ENCODE data around the gene FLAD1.

FLAD1 gene

GRCh38 chr1:155017946-155018316 is 34.8 kb downstream of the FLAD1 start:
- DNase-seq (ENCODE audit: insufficient read length) (no peak), FAIRE-seq (no peak)
- TF ChIP-seq TAF1 (IDR thresholded peaks at IDR 0.05; ENCODE audit: borderline replicate concordance, low read depth, low read length), result no peak
- no peak for TF ChIP-seq POLR2A (IDR thresholded peaks at IDR 0.05; ENCODE audit: low read depth, low read length)
- no peak for TF ChIP-seq POLR2AphosphoS5 (IDR thresholded peaks at IDR 0.05; ENCODE audit: low read depth, low read length)

DNA sequence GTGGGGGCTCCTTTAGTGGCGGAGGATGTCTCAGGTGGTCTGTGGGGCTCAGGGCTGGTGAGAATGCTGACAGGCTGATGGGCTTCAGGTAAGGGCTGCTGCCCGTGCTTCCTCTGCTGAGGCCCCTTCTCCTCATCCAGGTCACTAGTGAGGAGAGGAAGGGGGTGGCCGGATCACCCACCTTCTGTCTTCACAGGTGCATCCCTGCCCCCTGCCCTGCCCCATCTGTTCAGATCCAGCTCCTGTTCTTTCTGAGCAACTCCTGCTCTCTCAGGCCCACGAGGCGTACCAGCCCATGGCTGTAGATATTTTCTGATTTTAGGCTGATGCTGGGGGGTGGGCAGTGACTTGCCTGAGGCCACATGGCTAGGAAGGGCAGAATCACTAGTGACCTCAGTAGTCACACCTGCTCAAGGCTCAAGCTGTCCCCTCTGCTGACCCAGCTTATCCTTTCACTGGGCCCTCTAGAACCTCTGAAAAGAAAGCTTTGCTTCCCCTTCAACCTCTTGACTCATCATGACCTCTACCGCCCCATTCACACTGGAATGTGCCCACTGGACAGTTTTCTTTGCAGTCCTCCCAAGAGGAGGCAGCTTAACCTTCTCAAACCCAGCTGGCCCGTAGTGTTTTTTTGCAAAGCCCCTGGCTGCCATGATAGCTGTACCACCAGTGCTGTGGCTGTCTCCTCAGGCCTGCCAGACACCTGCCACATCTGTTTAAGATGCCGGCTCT is 35.6 kb downstream of the FLAD1 start:
- no peak for DNase-seq (ENCODE audit: insufficient read length)
- TF ChIP-seq POLR2A (IDR thresholded peaks at IDR 0.05; ENCODE audit: low read depth, low read length) (no peak), TAF1 (IDR thresholded peaks at IDR 0.05; ENCODE audit: borderline replicate concordance, low read depth, low read length) (no peak), POLR2AphosphoS5 (IDR thresholded peaks at IDR 0.05; ENCODE audit: low read depth, low read length) (no peak)
- no peak for FAIRE-seq

DNA sequence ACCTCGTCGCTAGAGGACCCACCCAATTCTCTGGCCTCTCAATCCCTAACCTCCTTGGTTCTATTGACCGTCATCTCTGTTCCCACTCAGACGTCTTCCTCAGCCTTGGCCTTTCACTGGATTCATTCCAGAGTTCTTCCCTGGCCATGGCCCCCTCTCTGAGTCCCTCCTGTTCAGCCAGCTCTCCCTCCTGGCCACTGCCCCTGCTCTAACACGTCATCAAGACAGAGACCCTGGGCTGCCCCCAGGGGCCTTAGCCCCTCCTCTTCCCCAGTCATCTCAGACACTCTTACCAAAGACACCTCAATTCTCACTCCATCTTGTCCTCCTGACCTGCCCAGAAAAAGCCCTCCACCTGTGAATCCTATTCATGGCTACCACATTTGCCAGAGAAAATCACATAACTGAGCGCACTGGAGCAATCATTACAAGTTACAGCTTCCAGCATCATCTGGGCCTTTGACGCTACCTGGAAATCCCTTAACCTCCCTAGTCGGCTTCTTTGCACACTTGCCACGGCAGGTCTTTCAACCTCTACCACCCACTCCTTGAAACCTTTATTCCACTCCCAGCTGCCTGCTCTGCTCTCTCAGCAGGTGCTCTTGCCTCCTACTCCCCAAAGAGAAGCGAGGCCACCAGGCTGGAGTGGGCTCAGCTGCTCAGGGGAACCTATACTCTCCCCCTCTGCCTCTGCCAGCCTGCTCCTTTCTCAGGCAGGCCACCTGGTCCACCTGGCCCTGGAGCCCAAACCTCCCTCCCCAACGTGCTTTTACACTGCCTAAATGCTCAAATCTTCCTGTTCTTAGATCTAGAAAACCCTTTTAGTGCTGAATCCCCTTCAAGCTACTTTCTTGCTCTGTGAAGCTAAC is 36.5 kb downstream of the FLAD1 start:
- FAIRE-seq (no peak), DNase-seq (ENCODE audit: insufficient read length) (no peak)
- TF ChIP-seq POLR2AphosphoS5 (IDR thresholded peaks at IDR 0.05; ENCODE audit: low read depth, low read length) (no peak), POLR2A (IDR thresholded peaks at IDR 0.05; ENCODE audit: low read depth, low read length) (no peak), TAF1 (IDR thresholded peaks at IDR 0.05; ENCODE audit: borderline replicate concordance, low read depth, low read length) (no peak)

GRCh38 chr1:155022136-155022926 is 39.2 kb downstream of the FLAD1 start:
- no peak for DNase-seq (ENCODE audit: insufficient read length)
- no peak for FAIRE-seq
- no peak for TF ChIP-seq TAF1 (IDR thresholded peaks at IDR 0.05; ENCODE audit: borderline replicate concordance, low read depth, low read length)
- TF ChIP-seq POLR2A (IDR thresholded peaks at IDR 0.05; ENCODE audit: low read depth, low read length), result no peak
- TF ChIP-seq POLR2AphosphoS5 (IDR thresholded peaks at IDR 0.05; ENCODE audit: low read depth, low read length), result no peak

DNA sequence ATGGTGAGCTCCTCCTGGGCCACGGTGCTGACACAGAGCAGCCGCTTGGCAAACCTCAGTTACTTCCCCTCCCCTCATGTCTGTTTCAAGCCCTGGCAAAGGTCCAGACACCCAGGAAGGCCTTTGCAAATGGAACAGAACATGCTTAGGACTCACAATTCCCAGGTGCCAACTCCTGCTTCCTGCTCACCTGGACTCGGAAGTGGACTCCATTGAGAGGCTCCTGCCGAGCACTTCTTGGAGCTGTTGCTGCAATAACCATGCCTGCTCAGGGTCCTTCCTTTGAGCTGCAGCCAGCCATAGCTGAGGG is 39.7 kb downstream of the FLAD1 start:
- TF ChIP-seq POLR2AphosphoS5 (IDR thresholded peaks at IDR 0.05; ENCODE audit: low read depth, low read length) (no peak), TAF1 (IDR thresholded peaks at IDR 0.05; ENCODE audit: borderline replicate concordance, low read depth, low read length) (no peak), POLR2A (IDR thresholded peaks at IDR 0.05; ENCODE audit: low read depth, low read length) (no peak)
- DNase-seq (ENCODE audit: insufficient read length) (no peak), FAIRE-seq (no peak)

GRCh38 chr1:155023627-155024026 is 40.5 kb downstream of the FLAD1 start:
- FAIRE-seq, result no peak
- DNase-seq (ENCODE audit: insufficient read length), result no peak
- TF ChIP-seq POLR2A (IDR thresholded peaks at IDR 0.05; ENCODE audit: low read depth, low read length) (no peak), TAF1 (IDR thresholded peaks at IDR 0.05; ENCODE audit: borderline replicate concordance, low read depth, low read length) (no peak), POLR2AphosphoS5 (IDR thresholded peaks at IDR 0.05; ENCODE audit: low read depth, low read length) (no peak)

GRCh38 chr1:155024315-155024714 is 41.2 kb downstream of the FLAD1 start:
- no peak for FAIRE-seq
- DNase-seq (ENCODE audit: insufficient read length), result no peak
- no peak for TF ChIP-seq POLR2AphosphoS5 (IDR thresholded peaks at IDR 0.05; ENCODE audit: low read depth, low read length)
- no peak for TF ChIP-seq POLR2A (IDR thresholded peaks at IDR 0.05; ENCODE audit: low read depth, low read length)
- no peak for TF ChIP-seq TAF1 (IDR thresholded peaks at IDR 0.05; ENCODE audit: borderline replicate concordance, low read depth, low read length)

DNA sequence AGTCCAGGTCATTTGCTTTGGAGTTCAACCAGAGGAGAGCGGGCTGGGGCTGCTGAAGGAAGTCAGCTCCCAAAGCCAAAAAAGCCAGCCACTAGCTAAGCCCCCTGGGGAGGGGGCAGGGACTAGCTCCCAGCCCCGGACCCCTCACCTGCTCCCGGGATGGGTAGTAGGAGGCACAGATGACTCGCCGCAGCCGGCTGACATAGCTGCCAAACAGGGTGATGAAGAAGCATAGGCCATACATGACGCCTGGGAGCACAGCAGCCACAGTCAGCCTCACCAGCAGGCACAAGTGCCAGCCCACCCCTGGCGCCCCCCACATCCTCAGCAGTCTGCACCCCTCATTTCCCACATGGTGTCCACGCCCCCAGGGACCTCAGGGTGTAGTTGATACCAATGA is 43.0 kb downstream of the FLAD1 start:
- DNase-seq (ENCODE audit: insufficient read length) (no peak), FAIRE-seq (no peak)
- TF ChIP-seq POLR2AphosphoS5 (IDR thresholded peaks at IDR 0.05; ENCODE audit: low read depth, low read length) (no peak), TAF1 (IDR thresholded peaks at IDR 0.05; ENCODE audit: borderline replicate concordance, low read depth, low read length) (no peak), POLR2A (IDR thresholded peaks at IDR 0.05; ENCODE audit: low read depth, low read length) (no peak)

- FAIRE-seq, result no peak
- TF ChIP-seq TAF1 (IDR thresholded peaks at IDR 0.05; ENCODE audit: borderline replicate concordance, low read depth, low read length), result no peak
- no peak for DNase-seq (ENCODE audit: insufficient read length)
Measured at GRCh38 chr1:155026588-155026987, 43.4 kb downstream of the FLAD1 start.

DNA sequence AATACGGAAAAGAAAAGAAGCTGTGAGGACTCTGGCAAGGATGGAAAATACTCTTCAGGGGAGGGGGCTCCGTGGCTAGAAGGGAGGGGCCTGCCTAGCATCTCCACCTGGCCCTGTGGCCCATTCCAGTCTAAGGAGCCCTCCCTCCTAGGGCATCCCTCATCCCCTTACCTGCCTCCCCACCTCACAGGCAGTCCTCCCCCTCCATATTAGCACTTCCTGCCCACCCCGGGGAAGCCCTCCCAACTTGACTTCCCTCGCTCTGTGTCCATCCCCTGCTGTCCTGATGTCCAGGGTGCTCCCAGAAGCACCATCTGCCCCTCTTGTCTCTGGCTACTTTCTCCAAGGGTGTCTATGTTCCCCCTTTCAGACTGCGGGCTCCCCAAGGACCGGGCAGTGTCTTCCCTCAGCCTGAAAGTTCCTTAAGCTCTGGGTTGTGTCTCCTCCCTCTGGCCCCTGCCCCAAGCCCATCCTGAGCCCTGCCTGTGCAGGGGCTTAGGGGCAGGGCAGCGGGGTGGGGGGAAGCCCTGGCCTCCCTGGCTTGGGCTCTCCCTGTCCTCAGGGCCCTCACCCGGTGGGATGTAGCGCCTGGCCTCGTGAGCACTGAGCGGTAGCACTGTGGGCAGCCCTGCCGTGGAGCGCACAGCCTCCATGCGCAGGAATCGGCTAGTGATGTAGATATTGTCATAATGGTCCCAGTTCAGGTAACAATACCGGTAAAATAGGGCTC is 46.5 kb downstream of the FLAD1 start:
- DNase-seq (ENCODE audit: insufficient read length) (no peak), FAIRE-seq (no peak)
- TF ChIP-seq POLR2AphosphoS5 (IDR thresholded peaks at IDR 0.05; ENCODE audit: low read depth, low read length), result no peak
- no peak for TF ChIP-seq POLR2A (IDR thresholded peaks at IDR 0.05; ENCODE audit: low read depth, low read length)
- no peak for TF ChIP-seq TAF1 (IDR thresholded peaks at IDR 0.05; ENCODE audit: borderline replicate concordance, low read depth, low read length)

GRCh38 chr1:155030243-155030795 is 47.2 kb downstream of the FLAD1 start:
- no peak for FAIRE-seq
- TF ChIP-seq TAF1 (IDR thresholded peaks at IDR 0.05; ENCODE audit: borderline replicate concordance, low read depth, low read length), result no peak
- no peak for TF ChIP-seq POLR2AphosphoS5 (IDR thresholded peaks at IDR 0.05; ENCODE audit: low read depth, low read length)
- no peak for TF ChIP-seq POLR2A (IDR thresholded peaks at IDR 0.05; ENCODE audit: low read depth, low read length)

More at GRCh38 chr1:155030243-155030795, 47.2 kb downstream of the FLAD1 start:
- DNase-seq (ENCODE audit: insufficient read length), result no peak
